ENCODE data around the gene NPTXR. TPM values are rescaled to one million over a fixed set of nuclear protein-coding genes. Genes with fewer than 3 reads are reported as not detected.

NPTXR gene
- total RNA-seq, 2 experiments from 2014 or later: 0.08 TPM; not detected in 1

DNA sequence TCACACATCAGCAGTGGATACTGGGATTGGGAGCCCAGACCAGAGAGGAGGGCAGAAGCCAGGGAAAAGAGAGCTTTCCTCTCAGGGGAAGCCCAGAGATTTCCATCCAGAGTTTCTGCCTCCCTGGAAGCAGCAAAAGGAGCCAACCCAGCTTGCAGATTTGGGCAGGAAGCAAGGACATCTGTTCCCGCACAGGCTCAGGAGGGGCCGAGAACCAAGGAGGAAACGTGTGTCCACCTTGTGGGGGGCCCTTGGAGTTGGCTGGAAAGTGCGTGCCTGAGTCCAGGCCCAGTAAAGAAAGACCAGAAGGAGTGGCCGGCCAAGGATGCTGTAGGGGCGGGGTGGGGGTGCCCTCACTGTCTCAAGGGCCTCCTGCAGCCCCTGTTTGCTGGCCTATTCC lies 6.0 kb upstream of the NPTXR start:
- BruUV-seq (replicated peaks): no TSS peak
- no peak overlapping the region for H3K27ac ChIP-seq (ENCODE audit: low read depth, low read length, poor library complexity, severe bottlenecking)
- no peaks in the 10 kb centered on the region for H3K4me1 ChIP-seq (ENCODE audit: insufficient read depth, low read length, poor library complexity, severe bottlenecking)
- no peak for DNase-seq (ENCODE audit: low spot score)
- no peaks in the 10 kb centered on the region for H3K9me2 ChIP-seq (ENCODE audit: insufficient read depth, low read length)
- POLR2A ChIA-PET: no interaction called here
- no peak overlapping the region for H2AFZ ChIP-seq (ENCODE audit: low read length)
- CTCF ChIA-PET (ENCODE audit: unreplicated experiment): no interaction called here
- no peak overlapping the region for H3K4me3 ChIP-seq (ENCODE audit: low read depth, low read length, poor library complexity, severe bottlenecking)
- H3K4me2 ChIP-seq (ENCODE audit: low read length): no peak overlapping the region
- H4K20me1 ChIP-seq (ENCODE audit: insufficient read depth, low read length): no peaks in the 10 kb centered on the region
- H3K9me3 ChIP-seq (ENCODE audit: low read length): no peaks in the 10 kb centered on the region
- intact Hi-C loops (cut with micrococcal nuclease; ENCODE audit: unreplicated experiment): no loop called here
- H3K79me2 ChIP-seq (ENCODE audit: insufficient read depth, low read depth, low read length): no peaks in the 10 kb centered on the region
- H3K36me3 ChIP-seq (ENCODE audit: insufficient read depth, low read length): no peaks in the 10 kb centered on the region
- no peak for TF ChIP-seq EZH2phosphoT487 (IDR thresholded peaks at IDR 0.05; ENCODE audit: borderline replicate concordance, low read depth, low read length)
- TF ChIP-seq, protein P1, sequence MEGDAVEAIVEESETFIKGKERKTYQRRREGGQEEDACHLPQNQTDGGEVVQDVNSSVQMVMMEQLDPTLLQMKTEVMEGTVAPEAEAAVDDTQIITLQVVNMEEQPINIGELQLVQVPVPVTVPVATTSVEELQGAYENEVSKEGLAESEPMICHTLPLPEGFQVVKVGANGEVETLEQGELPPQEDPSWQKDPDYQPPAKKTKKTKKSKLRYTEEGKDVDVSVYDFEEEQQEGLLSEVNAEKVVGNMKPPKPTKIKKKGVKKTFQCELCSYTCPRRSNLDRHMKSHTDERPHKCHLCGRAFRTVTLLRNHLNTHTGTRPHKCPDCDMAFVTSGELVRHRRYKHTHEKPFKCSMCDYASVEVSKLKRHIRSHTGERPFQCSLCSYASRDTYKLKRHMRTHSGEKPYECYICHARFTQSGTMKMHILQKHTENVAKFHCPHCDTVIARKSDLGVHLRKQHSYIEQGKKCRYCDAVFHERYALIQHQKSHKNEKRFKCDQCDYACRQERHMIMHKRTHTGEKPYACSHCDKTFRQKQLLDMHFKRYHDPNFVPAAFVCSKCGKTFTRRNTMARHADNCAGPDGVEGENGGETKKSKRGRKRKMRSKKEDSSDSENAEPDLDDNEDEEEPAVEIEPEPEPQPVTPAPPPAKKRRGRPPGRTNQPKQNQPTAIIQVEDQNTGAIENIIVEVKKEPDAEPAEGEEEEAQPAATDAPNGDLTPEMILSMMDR (conservative IDR thresholded peaks at IDR 0.05; ENCODE audit: low read length): no peak

DNA sequence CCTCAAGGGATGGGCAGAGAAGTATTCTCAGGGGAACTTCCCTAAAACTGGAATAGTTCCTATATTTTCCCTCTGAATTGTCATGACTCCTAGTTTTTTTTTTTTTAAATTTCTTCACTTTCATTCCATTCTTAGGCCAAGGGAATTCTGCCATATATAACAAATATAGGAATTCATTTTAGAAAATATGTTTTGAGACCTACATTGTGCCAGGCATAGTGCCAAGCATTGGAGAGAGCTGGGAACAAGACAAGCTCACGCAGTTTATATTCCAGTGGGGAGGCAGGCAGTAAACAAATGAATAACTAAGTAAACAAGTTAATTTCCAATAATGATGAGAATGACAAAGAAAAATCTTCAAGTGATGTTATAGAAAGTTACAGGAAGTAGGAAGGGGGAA lies 2.6 kb upstream of the NPTXR start:
- H3K4me3 ChIP-seq (ENCODE audit: low read depth, low read length, poor library complexity, severe bottlenecking): no peak overlapping the region
- H4K20me1 ChIP-seq (ENCODE audit: insufficient read depth, low read length): no peaks in the 10 kb centered on the region
- H3K79me2 ChIP-seq (ENCODE audit: insufficient read depth, low read depth, low read length): no peaks in the 10 kb centered on the region
- no peak for DNase-seq (ENCODE audit: low spot score)
- H3K4me2 ChIP-seq (ENCODE audit: low read length): no peak overlapping the region
- no peaks in the 10 kb centered on the region for H3K9me2 ChIP-seq (ENCODE audit: insufficient read depth, low read length)
- H3K4me1 ChIP-seq (ENCODE audit: insufficient read depth, low read length, poor library complexity, severe bottlenecking): no peaks in the 10 kb centered on the region
- ChIA-PET CTCF (ENCODE audit: unreplicated experiment) (no interaction called here), POLR2A (no interaction called here)
- no peak for TF ChIP-seq EZH2phosphoT487 (IDR thresholded peaks at IDR 0.05; ENCODE audit: borderline replicate concordance, low read depth, low read length)
- no peak overlapping the region for H2AFZ ChIP-seq (ENCODE audit: low read length)
- no peaks in the 10 kb centered on the region for H3K9me3 ChIP-seq (ENCODE audit: low read length)
- H3K36me3 ChIP-seq (ENCODE audit: insufficient read depth, low read length): no peaks in the 10 kb centered on the region
- H3K27ac ChIP-seq (ENCODE audit: low read depth, low read length, poor library complexity, severe bottlenecking): no peak overlapping the region
- intact Hi-C loops (cut with micrococcal nuclease; ENCODE audit: unreplicated experiment): no loop called here
- BruUV-seq (replicated peaks): no TSS peak

DNA sequence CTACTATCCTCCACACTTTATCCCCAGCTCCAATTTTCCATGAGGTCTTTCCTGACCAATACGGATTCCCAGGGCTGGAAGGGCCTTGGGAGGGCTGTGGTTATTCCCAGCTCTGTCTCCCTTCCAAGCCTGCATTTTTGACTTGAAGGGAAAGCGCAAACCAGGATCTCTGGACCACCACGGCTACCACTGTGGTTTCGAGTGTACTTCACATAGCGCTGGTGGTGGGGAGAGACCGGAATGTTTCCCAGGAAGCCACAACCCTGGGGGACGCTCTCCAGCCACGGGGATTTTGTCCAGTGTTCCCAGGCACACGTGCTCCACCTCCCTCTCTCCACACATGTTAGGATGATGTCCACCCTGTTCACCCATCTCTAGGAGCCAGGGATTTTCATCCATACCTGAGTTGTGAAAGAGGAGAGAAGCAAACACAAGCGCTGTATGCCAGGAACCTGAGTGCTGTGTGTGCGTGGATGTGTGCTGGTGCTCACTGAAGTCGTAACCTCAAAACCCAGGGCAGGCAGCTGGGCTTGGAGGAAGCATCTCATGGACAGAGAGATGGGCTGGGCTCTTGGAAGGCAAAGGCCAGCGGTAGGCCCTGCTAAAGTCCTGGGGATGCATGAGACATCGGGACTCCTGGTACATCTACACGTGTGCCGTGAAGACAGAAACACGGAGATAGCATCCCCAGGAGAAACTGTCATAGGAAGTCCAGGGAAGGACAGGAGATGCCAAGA lies 1.3 kb upstream of the NPTXR start:
- no peak overlapping the region for H2AFZ ChIP-seq (ENCODE audit: low read length)
- no peaks in the 10 kb centered on the region for H3K9me2 ChIP-seq (ENCODE audit: insufficient read depth, low read length)
- H3K4me1 ChIP-seq (ENCODE audit: insufficient read depth, low read length, poor library complexity, severe bottlenecking): no peaks in the 10 kb centered on the region
- no peak overlapping the region for H3K4me3 ChIP-seq (ENCODE audit: low read depth, low read length, poor library complexity, severe bottlenecking)
- no peak for TF ChIP-seq EZH2phosphoT487 (IDR thresholded peaks at IDR 0.05; ENCODE audit: borderline replicate concordance, low read depth, low read length)
- TF ChIP-seq, protein P1 (conservative IDR thresholded peaks at IDR 0.05; ENCODE audit: low read length): no peak
- POLR2A ChIA-PET: no interaction called here
- H3K36me3 ChIP-seq (ENCODE audit: insufficient read depth, low read length): no peaks in the 10 kb centered on the region
- H3K4me2 ChIP-seq (ENCODE audit: low read length): no peak overlapping the region
- no peaks in the 10 kb centered on the region for H4K20me1 ChIP-seq (ENCODE audit: insufficient read depth, low read length)
- H3K9me3 ChIP-seq (ENCODE audit: low read length): no peaks in the 10 kb centered on the region
- BruUV-seq (replicated peaks): no TSS peak
- H3K27ac ChIP-seq (ENCODE audit: low read depth, low read length, poor library complexity, severe bottlenecking): no peak overlapping the region
- CTCF ChIA-PET (ENCODE audit: unreplicated experiment): no interaction called here
- DNase-seq (ENCODE audit: low spot score): no peak
- no peaks in the 10 kb centered on the region for H3K79me2 ChIP-seq (ENCODE audit: insufficient read depth, low read depth, low read length)
- intact Hi-C loops (cut with micrococcal nuclease; ENCODE audit: unreplicated experiment): no loop called here

Data from OCI-LY7 (cell line).